ENCODE measurements around the gene RPL28.
"Not testable (repeated sequence)": the region's sequence is repeated elsewhere in the genome, so short reads cannot be mapped to it uniquely, and the experiment has no call there.

Gene RPL28

GRCh38 chr19:55447421-55448174, 61.9 kb downstream of the RPL28 start:
- no peak for DNase-seq (ENCODE audit: low read depth, low spot score)

- not testable (repeated sequence) for DNase-seq (ENCODE audit: low read depth, low spot score)
These were observed 62.4 kb downstream of the RPL28 start for GRCh38 chr19:55448175-55448490.

GRCh38 chr19:55449469-55449868, 63.7 kb downstream of the RPL28 start:
- no peak for DNase-seq (ENCODE audit: low read depth, low spot score)

GRCh38 chr19:55451163-55451964, 65.6 kb downstream of the RPL28 start:
- DNase-seq (ENCODE audit: low read depth, low spot score): no peak

GRCh38 chr19:55451965-55452748, 66.4 kb downstream of the RPL28 start:
- no peak for DNase-seq (ENCODE audit: low read depth, low spot score)

All from iPS DF 19.7 (cell line).